Tibial artery (tissue), 4 donors: ENCODE measurements around the gene CR2.
"Not testable (repeated sequence)": the region's sequence is repeated elsewhere in the genome, so short reads cannot be mapped to it uniquely, and the experiment has no call there.

Experiments used
- DNase-seq, 2 donors: peaks; one replicate each; pipeline ENCODE4 v3.0.0-alpha.2; 2019
- H3K27ac ChIP-seq, 2 donors: fragments of 200-600 bp; sonication (generic) in 1 of 2; 1 replicate in 1 of 2; 2 replicates in 1 of 2; pipeline ENCODE4 v1.5.1; 2018 to 2019; ENCODE audit warnings: mild to moderate bottlenecking in 1 of 2
- H3K27me3 ChIP-seq, 2 donors: fragments of 200-600 bp; sonication (generic) in 1 of 2; one replicate each; pipeline versions ENCODE4 v1.5.1 to v1.6.0; 2016 to 2019
- H3K36me3 ChIP-seq, 3 donors: fragments of 200-600 bp; sonication (generic) in 2 of 3; one replicate each; pipeline ENCODE4 v1.5.1; 2016 to 2019; ENCODE audit warnings: mild to moderate bottlenecking in 2 of 3
- H3K4me1 ChIP-seq, 4 donors: fragments of 200-600 bp; sonication (generic) in 2 of 4; 1 replicate in 3 of 4; 2 replicates in 1 of 4; pipeline ENCODE4 v1.5.1; 2016 to 2019
- H3K4me3 ChIP-seq, 2 donors: fragments of 200-600 bp; sonication (generic) in 1 of 2; 1 replicate in 1 of 2; 2 replicates in 1 of 2; pipeline ENCODE4 v1.5.1; 2018 to 2019; ENCODE audit warnings: mild to moderate bottlenecking in 2 of 2
- H3K9me3 ChIP-seq, 3 donors: fragments of 200-600 bp; sonication (generic) in 1 of 3; one replicate each; pipeline ENCODE4 v1.5.1; 2016 to 2019
- CTCF ChIP-seq, 2 experiments: fragments of 200-600 bp in 1 of 2; fragments of 450-650 bp in 1 of 2; IDR thresholded peaks; one replicate each; pipeline ENCODE4 v1.5.1; 2017 to 2019; ENCODE audit warnings: antibody characterized with exemption in 2 of 2, mild to moderate bottlenecking in 1 of 2, moderate library complexity in 1 of 2
- intact Hi-C: fragments of 100-400 bp; cut with DNase I; formaldehyde crosslinking; loops from one replicate; pipeline ENCODE4 v1.15.0; 2023; ENCODE audit warnings: low total_unique reads

CR2 gene

GRCh38 chr1:207430602-207431001 lies 23.5 kb upstream of the CR2 start:
- Histone ChIP-seq H3K9me3 (no peaks in the 10 kb centered on the region), H3K27me3 (no peaks in the 10 kb centered on the region), H3K4me3 (no peak overlapping the region), H3K4me1 (no peaks in the 10 kb centered on the region), H3K36me3 (no peaks in the 10 kb centered on the region), H3K27ac (no peak overlapping the region)
- no peak for DNase-seq
- intact Hi-C loops = no loop called here
- no peak for TF ChIP-seq CTCF (IDR thresholded peaks at IDR 0.05)

- no peak overlapping the region for H3K4me3 ChIP-seq
- H3K27ac ChIP-seq = no peak overlapping the region
- intact Hi-C loops = no loop called here
Measured at GRCh38 chr1:207431508-207431907, 22.6 kb upstream of the CR2 start.

DNA sequence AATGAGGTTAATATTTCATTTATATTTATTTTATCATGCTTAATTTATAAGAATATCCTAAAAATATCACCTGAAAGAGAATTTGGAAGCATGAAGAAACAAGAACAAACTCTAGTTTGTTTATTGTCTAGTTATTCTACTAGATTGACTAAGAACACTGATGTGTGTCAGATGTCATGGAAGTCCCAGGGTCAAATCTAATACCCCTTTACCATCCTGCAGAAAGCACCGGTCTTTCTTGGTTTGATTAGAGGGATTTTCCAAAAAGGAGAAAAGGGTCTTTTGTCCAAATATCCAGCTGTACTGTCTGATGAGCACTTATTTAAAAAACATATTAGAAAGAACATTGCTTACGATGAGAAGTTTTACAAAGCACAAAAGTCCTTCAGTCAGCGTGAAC lies 20.7 kb upstream of the CR2 start:
- H3K27me3 ChIP-seq = no peaks in the 10 kb centered on the region
- H3K4me3 ChIP-seq = no peak overlapping the region
- no peak overlapping the region for H3K27ac ChIP-seq
- H3K4me1 ChIP-seq = no peaks in the 10 kb centered on the region
- no peak for TF ChIP-seq CTCF (IDR thresholded peaks at IDR 0.05)
- no peaks in the 10 kb centered on the region for H3K9me3 ChIP-seq
- no peaks in the 10 kb centered on the region for H3K36me3 ChIP-seq
- intact Hi-C loops = no loop called here
- DNase-seq = no peak

More at GRCh38 chr1:207431508-207431907, 22.6 kb upstream of the CR2 start:
- Histone ChIP-seq H3K4me1 (no peaks in the 10 kb centered on the region), H3K36me3 (no peaks in the 10 kb centered on the region), H3K27me3 (no peaks in the 10 kb centered on the region), H3K9me3 (no peaks in the 10 kb centered on the region)
- TF ChIP-seq CTCF (IDR thresholded peaks at IDR 0.05) = no peak
- no peak for DNase-seq

- H3K4me3 ChIP-seq, H3K27ac ChIP-seq, H3K36me3 ChIP-seq, DNase-seq, H3K27me3 ChIP-seq, intact Hi-C loops, H3K4me1 ChIP-seq, H3K9me3 ChIP-seq: not testable (repeated sequence)
Measured at GRCh38 chr1:207436746-207437145, 17.4 kb upstream of the CR2 start.

GRCh38 chr1:207440626-207441025 lies 13.5 kb upstream of the CR2 start:
- intact Hi-C loops = no loop called here

DNA sequence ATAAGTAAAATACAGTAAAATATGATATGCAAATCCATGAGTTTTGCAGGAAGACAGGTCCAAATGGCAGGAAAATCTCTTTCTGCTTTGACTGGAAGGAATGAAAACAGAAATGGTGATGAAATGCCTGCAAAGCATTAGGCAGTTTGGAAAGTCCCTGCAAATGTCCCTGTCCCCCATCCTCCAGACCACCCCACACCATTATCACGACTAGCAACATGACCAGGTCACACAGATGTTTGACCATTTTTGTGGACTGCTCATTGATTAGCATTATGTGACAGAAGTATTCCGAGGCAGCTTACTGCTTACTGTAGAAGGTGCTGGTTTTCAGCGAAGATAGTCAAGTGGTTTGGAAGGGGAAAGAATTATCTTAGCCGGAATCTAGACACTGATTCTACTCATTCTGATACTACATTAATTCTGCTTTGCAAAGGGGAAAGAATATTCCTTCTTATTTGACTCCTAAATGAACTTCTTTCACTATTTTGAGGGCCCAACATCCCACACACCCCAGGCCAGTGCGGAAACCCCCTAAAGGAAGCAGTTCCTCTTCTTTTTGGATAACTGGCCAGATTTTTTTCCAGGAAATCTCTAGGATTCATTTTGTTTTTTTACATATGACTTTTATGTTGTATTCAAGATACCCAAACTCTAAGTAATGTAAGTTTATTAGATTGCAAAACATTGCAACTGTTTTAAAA lies 9.5 kb upstream of the CR2 start:
- TF ChIP-seq CTCF (IDR thresholded peaks at IDR 0.05) = no peak
- H3K27ac ChIP-seq = no peak overlapping the region
- H3K27me3 ChIP-seq = no peaks in the 10 kb centered on the region
- H3K4me1 ChIP-seq = no peaks in the 10 kb centered on the region
- no peak for DNase-seq
- intact Hi-C loops = no loop called here
- H3K36me3 ChIP-seq = no peaks in the 10 kb centered on the region
- no peaks in the 10 kb centered on the region for H3K9me3 ChIP-seq
- no peak overlapping the region for H3K4me3 ChIP-seq

More at GRCh38 chr1:207440626-207441025, 13.5 kb upstream of the CR2 start:
- H3K36me3 ChIP-seq = no peaks in the 10 kb centered on the region
- TF ChIP-seq CTCF (IDR thresholded peaks at IDR 0.05) = no peak
- H3K9me3 ChIP-seq = no peaks in the 10 kb centered on the region
- no peaks in the 10 kb centered on the region for H3K4me1 ChIP-seq
- no peak overlapping the region for H3K4me3 ChIP-seq
- no peak overlapping the region for H3K27ac ChIP-seq
- H3K27me3 ChIP-seq = no peaks in the 10 kb centered on the region
- DNase-seq = no peak
